Airway epithelial cell (primary cell): ENCODE results near the gene DEFB116. TPM values are rescaled to one million over a fixed set of nuclear protein-coding genes. Genes with fewer than 3 reads are reported as not detected.

Source experiments
- total RNA-seq: library from RNA; depleted of rRNA; stranded (reverse); fragments of >200 nt; gene quantifications from 2 replicates; pipeline ENCODE4 v1.2.3, GENCODE V29; 2015

The DEFB116 gene
- not detected in 2 replicates for total RNA-seq

GRCh38 chr20:31308535-31309162 lies at the start of gene DEFB116:
TSS of gene DEFB116 (minus strand) at chr20:31308585. CDS start at chr20:31308585, 0 bp downstream.

GRCh38 chr20:31257364-31257763 lies 51.0 kb downstream of the DEFB116 start, which contains the start of gene DEFB115:
TSS of gene DEFB115 (plus strand) at chr20:31257664. CDS start at chr20:31257664, 0 bp downstream.

Other genes starting within 250 kb of the DEFB116 start
- gene DEFB115, start 50.9 kb downstream of the DEFB116 start, total RNA-seq = not detected in 2 replicates
- gene DEFB118, start 60.0 kb upstream of the DEFB116 start, total RNA-seq = not detected in 2 replicates
- not detected in 2 replicates for gene DEFB119, start 82.0 kb upstream of the DEFB116 start, total RNA-seq
- not detected in 2 replicates for gene DEFB121, start 97.6 kb upstream of the DEFB116 start, total RNA-seq
- not detected in 2 replicates for gene DEFB123, start 132.0 kb upstream of the DEFB116 start, total RNA-seq
- not detected in 2 replicates for gene DEFB124, start 166.5 kb upstream of the DEFB116 start, total RNA-seq
- gene REM1, start 166.7 kb upstream of the DEFB116 start, total RNA-seq = not detected in 2 replicates
- 55.3 and 92.6 TPM in 2 replicates for gene HM13, start 205.9 kb upstream of the DEFB116 start, total RNA-seq